Right atrium auricular region (tissue), 2 donors: ENCODE measurements around the gene TLE4. TPM values are rescaled to one million over a fixed set of nuclear protein-coding genes. Genes with fewer than 3 reads are reported as not detected.

ENCODE experiments used
- DNase-seq: peaks from one replicate; pipeline ENCODE4 v3.0.0-alpha.2; 2019; ENCODE audit warnings: low spot score
- H3K27ac ChIP-seq, 2 donors: fragments of 200-600 bp; sonication (generic); 1 replicate in 1 of 2; 2 replicates in 1 of 2; pipeline ENCODE4 v1.5.1; 2016 to 2019
- H3K27me3 ChIP-seq, 2 donors: fragments of 200-600 bp; sonication (generic); one replicate each; pipeline versions ENCODE4 v1.5.1 to v1.6.0; 2017 to 2019
- H3K36me3 ChIP-seq: fragments of 200-600 bp; sonication (generic); one replicate; pipeline ENCODE4 v1.5.1; 2016
- H3K4me1 ChIP-seq, 2 donors: fragments of 200-600 bp; sonication (generic); one replicate each; pipeline versions ENCODE4 v1.5.1 to v1.6.0; 2017 to 2019
- H3K4me3 ChIP-seq, 2 donors: fragments of 200-600 bp; sonication (generic); 1 replicate in 1 of 2; 2 replicates in 1 of 2; pipeline ENCODE4 v1.5.1; 2017 to 2019; ENCODE audit warnings: mild to moderate bottlenecking in 1 of 2, moderate library complexity in 1 of 2
- H3K9me3 ChIP-seq, 2 donors: fragments of 200-600 bp; sonication (generic); one replicate each; pipeline ENCODE4 v1.5.1; 2019
- total RNA-seq, 2 donors: library from RNA; depleted of rRNA; stranded (reverse); fragments of >200 nt; gene quantifications; one replicate each; pipeline ENCODE4 v1.1.0, GENCODE V29; 2016
- TF ChIP-seq, protein P1 (sequence below), 2 donors: fragments of 200-600 bp; sonication (generic); IDR thresholded peaks; one replicate each; pipeline ENCODE4 v1.5.1; 2019; ENCODE audit warnings: antibody characterized with exemption in 2 of 2

TLE4 gene
- total RNA-seq, 2 donors from 2014 or later, result 18.9 to 26.1 TPM

DNA sequence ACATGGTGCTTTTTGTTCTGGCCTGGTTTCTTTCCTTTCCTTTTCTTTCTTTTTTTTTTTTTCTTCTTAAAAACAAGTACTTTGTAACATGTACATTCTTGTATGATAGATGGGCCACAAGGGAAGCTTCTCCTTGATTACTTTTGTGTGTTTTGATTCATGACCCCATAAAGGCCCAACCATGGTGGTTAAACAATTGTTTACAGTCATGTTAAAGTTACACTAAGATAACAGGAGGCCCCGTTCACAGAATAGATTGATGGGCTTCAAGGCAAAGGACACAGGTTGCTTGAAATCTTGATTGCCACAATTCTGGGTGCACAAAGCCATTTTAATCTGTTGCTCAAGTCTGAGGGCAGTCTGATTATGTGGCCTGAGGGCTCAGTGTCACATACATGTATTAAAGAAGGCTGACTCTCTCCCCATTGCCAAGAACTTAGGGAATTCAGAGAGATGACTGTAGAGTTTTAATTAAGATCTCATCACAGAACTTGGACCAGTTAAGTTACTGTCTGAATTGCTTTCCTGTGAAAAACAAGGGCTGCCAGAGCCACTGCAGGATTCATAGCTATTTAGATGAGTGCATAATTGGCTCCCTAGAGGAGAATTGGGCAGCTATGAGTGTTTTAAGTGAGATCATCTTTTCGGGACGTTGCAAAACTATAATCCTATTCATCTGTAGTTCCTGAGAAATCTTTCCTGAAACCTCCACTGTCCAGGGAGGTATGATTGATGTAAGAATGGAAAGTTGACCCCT is 163.4 kb downstream of the TLE4 start:
- no peak for DNase-seq
- H3K9me3 ChIP-seq, result no peaks in the 10 kb centered on the region
- no peaks in the 10 kb centered on the region for H3K27me3 ChIP-seq
- H3K4me3 ChIP-seq, result no peak overlapping the region
- no peaks in the 10 kb centered on the region for H3K4me1 ChIP-seq
- TF ChIP-seq, protein P1, sequence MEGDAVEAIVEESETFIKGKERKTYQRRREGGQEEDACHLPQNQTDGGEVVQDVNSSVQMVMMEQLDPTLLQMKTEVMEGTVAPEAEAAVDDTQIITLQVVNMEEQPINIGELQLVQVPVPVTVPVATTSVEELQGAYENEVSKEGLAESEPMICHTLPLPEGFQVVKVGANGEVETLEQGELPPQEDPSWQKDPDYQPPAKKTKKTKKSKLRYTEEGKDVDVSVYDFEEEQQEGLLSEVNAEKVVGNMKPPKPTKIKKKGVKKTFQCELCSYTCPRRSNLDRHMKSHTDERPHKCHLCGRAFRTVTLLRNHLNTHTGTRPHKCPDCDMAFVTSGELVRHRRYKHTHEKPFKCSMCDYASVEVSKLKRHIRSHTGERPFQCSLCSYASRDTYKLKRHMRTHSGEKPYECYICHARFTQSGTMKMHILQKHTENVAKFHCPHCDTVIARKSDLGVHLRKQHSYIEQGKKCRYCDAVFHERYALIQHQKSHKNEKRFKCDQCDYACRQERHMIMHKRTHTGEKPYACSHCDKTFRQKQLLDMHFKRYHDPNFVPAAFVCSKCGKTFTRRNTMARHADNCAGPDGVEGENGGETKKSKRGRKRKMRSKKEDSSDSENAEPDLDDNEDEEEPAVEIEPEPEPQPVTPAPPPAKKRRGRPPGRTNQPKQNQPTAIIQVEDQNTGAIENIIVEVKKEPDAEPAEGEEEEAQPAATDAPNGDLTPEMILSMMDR (IDR thresholded peaks at IDR 0.05), result no peak
- H3K36me3 ChIP-seq, result no peaks in the 10 kb centered on the region
- H3K27ac ChIP-seq, result no peak overlapping the region

- TF ChIP-seq, protein P1 (IDR thresholded peaks at IDR 0.05), result no peak
- Histone ChIP-seq H3K4me3 (no peak overlapping the region), H3K4me1 (no peaks in the 10 kb centered on the region)
These were observed 164.3 kb downstream of the TLE4 start for GRCh38 chr9:79736051-79736450.

GRCh38 chr9:79741381-79741780 is 169.6 kb downstream of the TLE4 start:
- Histone ChIP-seq H3K36me3 (no peaks in the 10 kb centered on the region), H3K4me3 (no peak overlapping the region), H3K9me3 (no peaks in the 10 kb centered on the region), H3K27me3 (no peaks in the 10 kb centered on the region), H3K27ac (no peak overlapping the region), H3K4me1 (peaks cover 0 to 6% of the 10 kb centered on the region in 2 donors)
- no peak for DNase-seq
- TF ChIP-seq, protein P1 (IDR thresholded peaks at IDR 0.05), result no peak

More at GRCh38 chr9:79736051-79736450, 164.3 kb downstream of the TLE4 start:
- DNase-seq, result no peak
- Histone ChIP-seq H3K27ac (no peak overlapping the region), H3K9me3 (no peaks in the 10 kb centered on the region), H3K36me3 (no peaks in the 10 kb centered on the region), H3K27me3 (no peaks in the 10 kb centered on the region)

GRCh38 chr9:79742110-79742721 is 170.5 kb downstream of the TLE4 start:
- H3K4me3 ChIP-seq, result no peak overlapping the region
- peaks cover 0 to 6% of the 10 kb centered on the region in 2 donors for H3K4me1 ChIP-seq
- no peak for DNase-seq
- H3K9me3 ChIP-seq, result no peaks in the 10 kb centered on the region
- no peaks in the 10 kb centered on the region for H3K36me3 ChIP-seq
- H3K27me3 ChIP-seq, result no peaks in the 10 kb centered on the region
- TF ChIP-seq, protein P1 (IDR thresholded peaks at IDR 0.05), result no peak
- H3K27ac ChIP-seq, result peak overlapping the region; percentile 17 to 46

GRCh38 chr9:79744521-79744920 is 172.8 kb downstream of the TLE4 start:
- DNase-seq, result no peak
- Histone ChIP-seq H3K4me3 (no peak overlapping the region), H3K27ac (no peak overlapping the region), H3K4me1 (peaks cover 0 to 6% of the 10 kb centered on the region in 2 donors), H3K36me3 (no peaks in the 10 kb centered on the region), H3K27me3 (no peaks in the 10 kb centered on the region), H3K9me3 (no peaks in the 10 kb centered on the region)
- TF ChIP-seq, protein P1 (IDR thresholded peaks at IDR 0.05), result no peak
